Stimulated activated CD8-positive, alpha-beta memory T cell treated with anti-CD3 and anti-CD28 coated beads, Interleukin-4, amount 100 ng/mL, for 4 hours (primary cell): ENCODE results near the gene CST1.

Source experiments
- DNase-seq, 2 donors: peaks; one replicate each; pipeline ENCODE4 v3.0.0-alpha.2; 2020; ENCODE audit warnings: low read depth in 2 of 2, low spot score in 1 of 2

CST1 gene

DNA sequence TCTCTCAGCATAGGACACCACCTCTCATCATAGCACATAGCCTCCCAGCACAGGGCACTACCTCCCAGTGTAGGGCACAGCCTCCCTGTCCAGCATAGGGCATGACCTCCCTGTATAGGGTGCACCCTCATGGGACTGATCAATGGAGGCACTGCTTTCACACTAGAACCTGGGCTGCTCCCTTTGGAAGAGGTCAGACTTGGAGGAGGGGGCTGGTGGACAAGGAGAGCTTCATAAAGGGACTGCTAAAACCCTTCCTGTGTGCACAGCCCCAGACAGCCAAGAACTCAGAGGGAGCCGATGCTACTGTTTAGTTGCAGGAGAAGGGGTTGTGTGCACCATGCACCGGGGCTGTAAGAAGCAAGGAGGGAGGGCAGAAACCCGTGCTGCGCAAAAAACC, 40.0 kb downstream of the CST1 start:
- no peak for DNase-seq

DNA sequence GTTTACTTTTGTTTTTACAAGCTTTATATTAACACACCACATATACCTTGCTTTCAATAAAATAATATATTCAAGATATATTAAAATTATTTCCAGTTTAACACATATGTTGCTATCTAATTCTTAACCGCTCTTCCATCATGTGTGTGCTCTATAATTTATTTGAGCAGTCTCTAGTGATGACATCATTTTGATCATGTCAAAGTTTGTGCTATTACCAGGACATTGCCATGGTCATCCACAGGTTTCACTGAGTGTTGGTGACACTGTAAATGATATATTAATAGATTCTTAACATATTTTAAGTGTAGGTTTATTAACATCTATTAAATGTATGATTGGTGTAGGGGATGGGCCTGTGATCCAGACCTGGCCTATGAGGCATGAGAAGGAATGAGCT, 44.8 kb downstream of the CST1 start:
- no peak for DNase-seq

GRCh38 chr20:23702021-23702420, 48.7 kb downstream of the CST1 start:
- DNase-seq = no peak

DNA sequence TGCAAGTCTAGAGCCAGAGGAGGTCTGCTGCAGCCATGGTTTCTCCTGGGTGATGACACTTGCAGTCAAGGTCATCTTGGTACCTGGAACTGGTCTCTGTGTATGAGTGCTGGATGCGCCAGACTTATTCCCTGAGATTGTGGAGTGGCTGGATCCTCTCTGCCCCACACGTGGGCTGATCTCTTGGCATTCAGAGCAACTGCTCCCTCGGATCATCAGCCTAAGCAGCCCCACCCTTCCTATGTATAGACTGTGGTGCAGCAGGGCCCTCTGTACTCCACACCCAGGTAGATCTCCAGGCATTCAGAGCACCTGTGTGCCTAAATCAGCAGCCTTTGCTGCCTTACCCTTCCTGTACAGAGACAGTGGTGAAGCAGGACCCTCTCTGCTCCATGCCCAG, 49.8 kb downstream of the CST1 start:
- DNase-seq = no peak

- no peak for DNase-seq
Measured at GRCh38 chr20:23697947-23698346, 52.8 kb downstream of the CST1 start.
